Liver (tissue), 3 donors: ENCODE data around the gene EFR3B.

Experiments
- FOXA1 ChIP-seq: IDR thresholded peaks from 2 replicates; pipeline ENCODE4 v1.6.1; 2016; ENCODE audit warnings: antibody characterized with exemption
- HNF4A ChIP-seq, 2 donors: conservative IDR thresholded peaks; 2 replicates each; pipeline ENCODE4 v1.6.1; 2016; ENCODE audit warnings: antibody characterized with exemption in 2 of 2, mild to moderate bottlenecking in 2 of 2
- NR2F2 ChIP-seq: IDR thresholded peaks from 2 replicates; pipeline ENCODE4 v1.6.1; 2016; ENCODE audit warnings: antibody characterized with exemption
- RAD21 ChIP-seq, 2 donors: IDR thresholded peaks; 2 replicates each; pipeline ENCODE4 v1.6.1; 2016; ENCODE audit warnings: antibody characterized with exemption in 2 of 2, mild to moderate bottlenecking in 2 of 2
- YY1 ChIP-seq: IDR thresholded peaks from 2 replicates; pipeline ENCODE4 v1.6.1; 2016; ENCODE audit warnings: antibody characterized with exemption, mild to moderate bottlenecking
- TF ChIP-seq, protein P1 (sequence below): fragments of 150-350 bp; IDR thresholded peaks from 2 replicates; pipeline ENCODE4 v1.5.1; 2017; ENCODE audit warnings: improper control_type of control experiment, low read depth, low read length; ENCODE audit not compliant: missing input control
- TF ChIP-seq, protein P2 (sequence below): IDR thresholded peaks from 2 replicates; pipeline ENCODE4 v1.6.1; 2016; ENCODE audit warnings: antibody characterized with exemption
- TF ChIP-seq, protein P3 (sequence below): IDR thresholded peaks from 2 replicates; pipeline ENCODE4 v1.6.1; 2016; ENCODE audit warnings: antibody characterized with exemption
- donor health status: healthy.
- donor health status: healthy.

DNA sequence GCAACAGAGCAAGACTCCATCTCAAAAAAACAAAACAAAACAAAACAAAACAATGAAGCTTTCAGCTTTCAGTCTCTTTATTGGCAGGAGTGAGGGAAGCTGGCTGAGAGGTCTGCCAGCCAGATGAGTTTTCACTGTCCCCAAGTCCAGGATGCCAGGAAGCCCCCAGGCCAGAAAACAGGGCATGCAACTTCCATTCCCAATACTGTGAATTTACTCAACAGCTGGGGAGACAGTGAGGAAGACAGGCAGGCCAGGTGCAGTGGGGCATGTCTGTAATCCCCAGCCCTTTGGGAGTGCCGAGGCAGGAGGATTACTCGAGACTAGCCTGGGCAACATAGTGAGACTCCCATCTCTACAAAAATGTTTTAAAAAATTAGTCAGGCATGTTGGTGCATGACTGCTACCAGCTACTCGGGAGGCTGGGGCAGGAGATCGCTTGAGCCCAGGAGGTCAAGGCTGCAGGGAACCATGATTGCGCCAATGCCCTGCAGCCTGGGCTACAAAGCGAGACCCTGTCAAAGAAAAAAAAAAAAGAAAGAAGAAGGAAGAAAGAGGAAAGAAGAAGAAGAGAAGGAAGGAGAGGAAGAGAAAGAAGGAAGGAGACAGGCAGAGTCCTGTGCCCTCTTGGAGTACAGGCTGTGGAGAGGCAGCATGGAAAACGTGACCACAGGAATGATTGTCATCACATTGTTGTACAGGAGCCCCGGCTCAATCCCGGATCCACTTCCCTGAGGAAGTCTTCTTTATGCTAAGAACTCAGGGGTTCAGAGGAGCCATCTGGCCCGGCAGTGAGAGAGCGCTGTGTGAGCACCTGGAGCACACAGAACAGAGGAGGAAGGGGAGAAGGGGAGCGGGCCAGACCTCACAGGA lies 155.7 kb downstream of the EFR3B start:
- TF ChIP-seq RAD21 (IDR thresholded peaks at IDR 0.05) (no peak), YY1 (no peak), FOXA1 (no peak), NR2F2 (no peak), HNF4A (conservative IDR thresholded peaks at IDR 0.05) (no peak)
- TF ChIP-seq, protein P1, sequence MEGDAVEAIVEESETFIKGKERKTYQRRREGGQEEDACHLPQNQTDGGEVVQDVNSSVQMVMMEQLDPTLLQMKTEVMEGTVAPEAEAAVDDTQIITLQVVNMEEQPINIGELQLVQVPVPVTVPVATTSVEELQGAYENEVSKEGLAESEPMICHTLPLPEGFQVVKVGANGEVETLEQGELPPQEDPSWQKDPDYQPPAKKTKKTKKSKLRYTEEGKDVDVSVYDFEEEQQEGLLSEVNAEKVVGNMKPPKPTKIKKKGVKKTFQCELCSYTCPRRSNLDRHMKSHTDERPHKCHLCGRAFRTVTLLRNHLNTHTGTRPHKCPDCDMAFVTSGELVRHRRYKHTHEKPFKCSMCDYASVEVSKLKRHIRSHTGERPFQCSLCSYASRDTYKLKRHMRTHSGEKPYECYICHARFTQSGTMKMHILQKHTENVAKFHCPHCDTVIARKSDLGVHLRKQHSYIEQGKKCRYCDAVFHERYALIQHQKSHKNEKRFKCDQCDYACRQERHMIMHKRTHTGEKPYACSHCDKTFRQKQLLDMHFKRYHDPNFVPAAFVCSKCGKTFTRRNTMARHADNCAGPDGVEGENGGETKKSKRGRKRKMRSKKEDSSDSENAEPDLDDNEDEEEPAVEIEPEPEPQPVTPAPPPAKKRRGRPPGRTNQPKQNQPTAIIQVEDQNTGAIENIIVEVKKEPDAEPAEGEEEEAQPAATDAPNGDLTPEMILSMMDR = no peak
- TF ChIP-seq, protein P2, sequence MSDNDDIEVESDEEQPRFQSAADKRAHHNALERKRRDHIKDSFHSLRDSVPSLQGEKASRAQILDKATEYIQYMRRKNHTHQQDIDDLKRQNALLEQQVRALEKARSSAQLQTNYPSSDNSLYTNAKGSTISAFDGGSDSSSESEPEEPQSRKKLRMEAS = no peak
- TF ChIP-seq, protein P3, sequence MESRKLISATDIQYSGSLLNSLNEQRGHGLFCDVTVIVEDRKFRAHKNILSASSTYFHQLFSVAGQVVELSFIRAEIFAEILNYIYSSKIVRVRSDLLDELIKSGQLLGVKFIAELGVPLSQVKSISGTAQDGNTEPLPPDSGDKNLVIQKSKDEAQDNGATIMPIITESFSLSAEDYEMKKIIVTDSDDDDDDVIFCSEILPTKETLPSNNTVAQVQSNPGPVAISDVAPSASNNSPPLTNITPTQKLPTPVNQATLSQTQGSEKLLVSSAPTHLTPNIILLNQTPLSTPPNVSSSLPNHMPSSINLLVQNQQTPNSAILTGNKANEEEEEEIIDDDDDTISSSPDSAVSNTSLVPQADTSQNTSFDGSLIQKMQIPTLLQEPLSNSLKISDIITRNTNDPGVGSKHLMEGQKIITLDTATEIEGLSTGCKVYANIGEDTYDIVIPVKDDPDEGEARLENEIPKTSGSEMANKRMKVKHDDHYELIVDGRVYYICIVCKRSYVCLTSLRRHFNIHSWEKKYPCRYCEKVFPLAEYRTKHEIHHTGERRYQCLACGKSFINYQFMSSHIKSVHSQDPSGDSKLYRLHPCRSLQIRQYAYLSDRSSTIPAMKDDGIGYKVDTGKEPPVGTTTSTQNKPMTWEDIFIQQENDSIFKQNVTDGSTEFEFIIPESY = no peak
